Subcutaneous adipose tissue (tissue), 4 donors: ENCODE data around the gene GRM8. TPM values are rescaled to one million over a fixed set of nuclear protein-coding genes. Genes with fewer than 3 reads are reported as not detected.

Source experiments
- total RNA-seq, 4 donors: library from RNA; depleted of rRNA; stranded (reverse); fragments of >200 nt; gene quantifications; one replicate each; pipeline ENCODE4 v1.1.0, GENCODE V29; 2016
- TF ChIP-seq, protein P1 (sequence below): fragments of 450-650 bp; IDR thresholded peaks from one replicate; pipeline ENCODE4 v1.5.1; 2016; ENCODE audit warnings: low read depth, mild to moderate bottlenecking, control low read depth, antibody characterized with exemption, moderate library complexity

Gene GRM8
- total RNA-seq, 4 donors from 2014 or later: not detected

DNA sequence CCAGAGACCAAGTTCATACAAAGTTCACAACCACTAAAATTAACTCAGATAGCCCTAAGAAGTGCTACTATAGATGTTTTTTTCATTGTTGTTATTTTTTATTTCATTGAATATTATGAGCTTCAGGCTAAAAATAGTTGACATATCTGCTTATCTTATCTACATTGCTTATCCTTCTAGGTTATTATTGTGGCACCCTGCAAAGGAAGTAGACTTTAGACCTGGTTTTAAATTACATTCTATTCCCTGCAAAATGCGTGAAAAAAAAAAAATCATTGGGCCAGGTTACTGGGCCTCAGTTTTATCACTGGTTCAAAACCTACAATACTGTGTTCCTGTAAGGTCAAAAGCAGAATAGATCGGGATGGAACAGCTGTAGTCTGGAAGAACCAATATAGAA, 811.0 kb downstream of the GRM8 start:
- TF ChIP-seq, protein P1, sequence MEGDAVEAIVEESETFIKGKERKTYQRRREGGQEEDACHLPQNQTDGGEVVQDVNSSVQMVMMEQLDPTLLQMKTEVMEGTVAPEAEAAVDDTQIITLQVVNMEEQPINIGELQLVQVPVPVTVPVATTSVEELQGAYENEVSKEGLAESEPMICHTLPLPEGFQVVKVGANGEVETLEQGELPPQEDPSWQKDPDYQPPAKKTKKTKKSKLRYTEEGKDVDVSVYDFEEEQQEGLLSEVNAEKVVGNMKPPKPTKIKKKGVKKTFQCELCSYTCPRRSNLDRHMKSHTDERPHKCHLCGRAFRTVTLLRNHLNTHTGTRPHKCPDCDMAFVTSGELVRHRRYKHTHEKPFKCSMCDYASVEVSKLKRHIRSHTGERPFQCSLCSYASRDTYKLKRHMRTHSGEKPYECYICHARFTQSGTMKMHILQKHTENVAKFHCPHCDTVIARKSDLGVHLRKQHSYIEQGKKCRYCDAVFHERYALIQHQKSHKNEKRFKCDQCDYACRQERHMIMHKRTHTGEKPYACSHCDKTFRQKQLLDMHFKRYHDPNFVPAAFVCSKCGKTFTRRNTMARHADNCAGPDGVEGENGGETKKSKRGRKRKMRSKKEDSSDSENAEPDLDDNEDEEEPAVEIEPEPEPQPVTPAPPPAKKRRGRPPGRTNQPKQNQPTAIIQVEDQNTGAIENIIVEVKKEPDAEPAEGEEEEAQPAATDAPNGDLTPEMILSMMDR: no peak

DNA sequence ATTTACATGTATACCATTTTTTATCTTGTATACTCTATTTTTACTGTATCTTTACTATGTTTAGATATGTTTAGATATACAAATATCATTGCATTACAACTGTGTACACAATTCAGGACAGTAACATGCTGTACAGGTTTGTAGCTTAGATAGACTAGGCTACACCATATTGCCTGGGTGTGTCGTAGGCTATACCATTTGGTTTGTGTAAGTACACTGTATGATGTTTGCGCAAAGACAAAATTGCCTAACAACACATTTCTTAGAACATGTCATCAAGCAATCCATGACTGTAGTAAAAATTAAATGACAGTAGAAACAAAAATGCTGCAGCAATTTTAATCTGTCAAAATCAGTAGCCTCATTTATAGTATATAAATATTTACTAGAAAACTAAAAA, 812.2 kb downstream of the GRM8 start:
- TF ChIP-seq, protein P1: no peak

DNA sequence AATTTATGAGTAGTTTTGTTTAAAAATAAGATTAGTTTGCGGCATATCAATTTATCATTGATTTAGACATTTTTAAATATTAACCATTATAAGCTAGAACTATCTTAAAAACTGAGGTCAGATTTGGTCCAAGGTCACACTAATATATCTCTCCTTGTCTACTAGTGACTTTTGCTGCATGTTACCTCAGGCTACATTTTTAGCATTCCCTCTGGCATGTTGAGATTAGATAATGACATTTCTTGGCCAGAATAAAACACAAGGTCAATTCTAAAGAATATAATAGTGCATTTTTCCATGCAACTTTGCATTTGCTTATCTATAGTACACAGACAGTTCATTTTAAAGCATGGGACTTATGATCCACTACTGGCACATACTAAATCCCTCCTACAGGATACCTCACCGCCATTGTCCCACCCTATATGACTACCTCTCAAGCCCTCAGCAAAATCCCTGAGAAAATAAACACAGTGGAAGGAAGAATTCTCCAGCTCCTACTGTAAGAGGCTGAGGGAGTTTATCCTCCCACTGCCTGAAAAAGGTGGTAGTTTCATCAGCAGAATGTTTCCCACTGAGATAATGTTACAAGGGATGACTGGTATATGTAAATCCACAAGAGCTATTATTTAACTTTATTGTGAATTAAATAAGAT, 816.4 kb downstream of the GRM8 start:
- TF ChIP-seq, protein P1: no peak

DNA sequence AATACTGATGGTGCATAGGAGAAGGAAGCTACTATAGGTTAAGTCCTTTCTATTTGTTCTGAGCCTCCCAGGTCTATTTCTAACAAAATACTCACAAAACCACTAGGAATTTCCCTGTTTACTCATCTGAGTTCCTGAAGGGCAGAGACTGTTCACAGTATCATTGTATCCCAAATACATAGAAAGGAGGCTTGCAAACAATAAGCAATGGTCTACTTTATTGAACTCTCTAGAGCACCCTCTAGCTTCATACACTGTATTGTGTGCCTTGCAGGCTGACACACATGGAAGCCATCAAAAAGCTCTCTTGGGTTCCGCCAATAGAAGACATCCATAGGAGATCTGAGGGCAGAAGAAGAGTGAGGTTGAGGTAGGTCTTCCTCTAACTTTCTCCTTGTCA, 826.1 kb downstream of the GRM8 start:
- TF ChIP-seq, protein P1: no peak

DNA sequence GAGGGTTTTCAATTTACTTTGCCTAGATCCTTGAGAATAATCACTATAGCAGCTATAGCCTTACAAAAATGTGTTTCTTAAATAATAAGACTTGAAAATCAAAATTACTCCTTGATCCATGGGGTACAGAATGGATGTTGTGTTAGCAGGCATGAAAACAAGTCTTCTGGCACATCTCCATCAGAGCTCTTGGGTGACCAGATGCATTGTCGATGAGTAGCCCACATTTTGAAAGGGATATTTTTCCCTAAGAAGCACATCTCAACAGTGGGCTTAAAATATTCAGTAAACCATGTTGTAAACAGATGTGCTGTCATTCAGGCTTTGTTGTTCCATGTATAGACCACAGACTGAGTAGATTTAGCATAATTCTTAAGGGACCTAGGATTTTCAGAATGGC, 827.8 kb downstream of the GRM8 start:
- TF ChIP-seq, protein P1: no peak

DNA sequence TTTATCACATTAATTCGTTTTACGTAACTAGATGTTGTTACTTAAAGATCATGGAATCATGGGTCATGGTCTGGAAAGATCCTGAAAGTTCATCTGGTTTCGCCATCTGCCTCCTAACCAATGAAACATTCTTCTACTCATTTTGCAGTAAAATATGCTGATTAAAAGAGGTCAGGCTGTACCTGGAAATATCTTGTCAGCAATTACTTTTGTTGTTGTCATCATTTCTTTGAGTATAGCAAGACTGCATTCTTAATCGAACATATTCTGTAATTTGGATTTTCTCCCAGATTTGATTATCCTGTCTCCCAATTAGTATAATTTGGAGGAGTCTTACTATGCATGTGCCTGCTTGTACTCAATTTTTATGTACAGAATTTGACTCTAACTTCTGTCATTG, 833.7 kb downstream of the GRM8 start:
- TF ChIP-seq, protein P1: no peak

DNA sequence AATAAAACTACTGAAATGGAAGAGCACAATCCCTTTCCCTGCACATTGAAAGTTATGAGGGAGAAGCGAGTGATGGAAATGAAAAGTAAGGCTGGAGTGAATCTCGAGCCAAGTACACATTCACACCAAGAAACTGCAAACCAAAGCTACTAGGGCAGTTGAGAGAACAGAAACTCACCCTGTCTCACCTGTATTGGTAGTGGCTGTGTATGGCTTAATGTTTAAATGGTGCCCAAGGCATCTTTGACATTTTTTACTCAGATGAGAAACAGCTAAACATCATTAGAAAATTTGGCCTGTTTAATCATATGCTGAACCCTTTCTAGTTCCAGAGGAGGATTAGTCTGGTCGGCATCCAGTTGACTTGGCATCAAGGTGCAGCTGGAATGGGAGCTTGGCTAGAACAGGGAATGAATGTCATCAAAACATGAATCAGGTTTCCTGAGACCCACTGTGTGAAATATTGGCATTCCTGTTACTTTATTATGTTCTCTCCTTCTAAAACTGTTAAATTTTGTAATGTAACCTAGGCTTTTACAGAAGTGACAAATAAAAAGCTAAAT, 840.8 kb downstream of the GRM8 start:
- TF ChIP-seq, protein P1: no peak
